HG02588 (cell line): ENCODE results near the gene EXOG.
"Not testable (repeated sequence)": the region's sequence is repeated elsewhere in the genome, so short reads cannot be mapped to it uniquely, and the experiment has no call there.

Source experiments
- ATAC-seq: cut with Tn5 transposase; IDR thresholded peaks from one replicate; pipeline ENCODE4 v1.9.1; 2021; ENCODE audit warnings: mild to moderate bottlenecking, moderate library complexity; ENCODE audit not compliant: unreplicated experiment

The EXOG gene

DNA sequence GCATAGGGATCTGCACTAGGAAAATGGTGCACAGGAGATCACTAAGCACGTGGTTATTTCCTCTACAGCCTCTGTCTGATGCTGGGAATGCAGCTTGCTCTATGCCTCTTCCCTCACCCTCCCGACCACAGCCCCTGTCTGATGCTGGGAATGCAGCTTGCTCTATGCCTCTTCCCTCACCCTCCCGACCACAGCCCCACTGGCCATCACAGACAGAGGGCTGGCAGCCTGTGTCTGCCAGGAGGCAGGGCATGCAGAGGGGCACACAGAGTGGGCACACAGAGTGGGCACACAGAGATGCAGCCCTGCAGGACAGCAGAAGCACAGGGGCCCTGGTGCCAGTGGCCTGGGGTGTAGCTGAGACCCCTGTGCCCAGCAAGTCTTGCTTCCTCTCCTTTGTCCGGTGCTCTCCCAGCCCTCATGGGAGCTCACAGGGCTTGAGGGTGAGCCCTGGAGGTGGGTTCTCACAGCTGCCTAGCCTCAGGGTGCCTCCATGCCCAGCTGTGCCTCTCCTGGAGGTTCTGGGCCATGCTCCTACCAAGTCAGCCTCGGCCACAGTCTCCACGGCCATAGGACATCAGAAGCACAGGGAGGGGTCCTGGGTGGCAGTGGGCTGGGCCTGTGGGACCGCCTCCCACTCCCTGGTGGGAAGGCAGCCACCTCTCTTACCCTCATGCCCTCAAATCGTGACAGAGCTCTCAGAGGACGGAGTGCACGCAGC is 65.8 kb downstream of the EXOG start:
- no peak for ATAC-seq

DNA sequence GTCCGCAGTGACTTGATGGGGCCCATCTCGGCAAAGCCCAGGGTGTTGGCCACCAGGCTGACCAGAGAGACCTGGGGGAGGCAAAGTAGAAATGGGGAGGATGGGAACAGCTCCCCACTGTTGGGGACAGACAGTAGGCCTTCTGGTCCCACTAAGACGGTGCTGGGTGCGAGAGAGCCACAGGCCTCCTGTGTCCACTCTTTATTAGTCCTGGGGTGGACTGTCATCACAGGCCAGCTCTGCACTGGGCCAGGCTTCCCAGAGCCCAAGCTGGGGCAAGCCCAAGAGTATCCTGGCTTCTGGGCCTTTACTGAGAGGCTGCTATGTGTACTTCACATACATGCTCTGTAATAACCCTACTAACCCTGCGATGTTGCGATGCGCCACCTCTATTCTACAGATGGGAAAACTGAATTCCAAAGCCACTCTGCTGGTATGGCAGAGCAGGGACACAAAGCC is 66.4 kb downstream of the EXOG start:
- no peak for ATAC-seq

- ATAC-seq: no peak
Measured at GRCh38 chr3:38563070-38563885, 67.1 kb downstream of the EXOG start.

DNA sequence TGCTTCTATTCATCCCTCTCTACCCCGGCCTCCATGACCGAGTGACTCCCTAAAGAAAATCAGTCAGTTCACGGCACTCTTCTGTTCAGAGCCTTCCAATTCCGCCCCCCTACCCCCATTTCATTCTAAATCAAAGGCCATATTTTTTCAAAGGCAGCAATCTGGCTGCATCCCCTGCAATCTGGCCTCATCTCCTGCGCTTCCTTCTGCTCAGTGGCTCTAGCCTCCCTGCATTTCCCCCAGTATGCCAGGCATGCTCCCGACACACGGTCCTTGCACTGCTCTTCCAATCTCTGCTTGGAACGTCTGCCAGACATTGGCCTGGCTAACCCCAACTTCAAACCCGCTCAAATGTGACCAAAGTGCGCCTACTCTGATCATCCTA is 67.7 kb downstream of the EXOG start:
- ATAC-seq: no peak

DNA sequence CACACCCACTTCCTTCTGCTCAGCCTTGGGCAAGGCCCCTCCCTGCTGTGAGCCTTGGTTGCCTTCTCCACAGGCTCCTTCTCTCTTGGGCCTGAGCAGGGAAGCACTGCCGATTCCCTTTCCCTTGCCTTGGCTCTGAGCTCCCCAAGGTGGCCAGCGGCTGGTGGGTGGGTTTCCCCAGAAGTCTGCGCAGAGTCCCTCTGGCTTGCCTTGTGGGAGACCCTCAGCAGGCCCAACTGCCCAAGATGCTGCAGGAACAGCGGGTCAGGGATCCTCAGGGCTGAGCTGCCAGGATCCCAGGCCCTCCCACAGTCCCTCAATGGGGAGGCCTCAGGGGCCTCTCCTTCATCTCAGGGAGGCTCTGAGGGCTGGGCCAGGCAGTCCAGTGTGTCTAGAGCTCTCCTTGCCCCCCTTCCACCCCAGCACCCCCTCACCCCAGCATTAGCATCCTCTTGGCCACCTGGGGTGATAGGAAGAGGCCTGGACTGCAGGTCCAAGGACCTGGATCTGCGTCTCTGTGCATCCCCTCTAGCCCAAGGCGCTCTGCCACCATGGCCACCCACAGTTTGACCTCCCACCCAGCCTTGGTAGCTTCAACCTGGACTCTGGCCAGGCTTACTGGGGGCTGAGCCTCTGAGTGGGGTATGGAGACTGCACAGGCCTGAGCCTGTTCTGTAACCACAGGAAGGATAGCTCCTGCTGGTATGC is 68.6 kb downstream of the EXOG start:
- no peak for ATAC-seq

DNA sequence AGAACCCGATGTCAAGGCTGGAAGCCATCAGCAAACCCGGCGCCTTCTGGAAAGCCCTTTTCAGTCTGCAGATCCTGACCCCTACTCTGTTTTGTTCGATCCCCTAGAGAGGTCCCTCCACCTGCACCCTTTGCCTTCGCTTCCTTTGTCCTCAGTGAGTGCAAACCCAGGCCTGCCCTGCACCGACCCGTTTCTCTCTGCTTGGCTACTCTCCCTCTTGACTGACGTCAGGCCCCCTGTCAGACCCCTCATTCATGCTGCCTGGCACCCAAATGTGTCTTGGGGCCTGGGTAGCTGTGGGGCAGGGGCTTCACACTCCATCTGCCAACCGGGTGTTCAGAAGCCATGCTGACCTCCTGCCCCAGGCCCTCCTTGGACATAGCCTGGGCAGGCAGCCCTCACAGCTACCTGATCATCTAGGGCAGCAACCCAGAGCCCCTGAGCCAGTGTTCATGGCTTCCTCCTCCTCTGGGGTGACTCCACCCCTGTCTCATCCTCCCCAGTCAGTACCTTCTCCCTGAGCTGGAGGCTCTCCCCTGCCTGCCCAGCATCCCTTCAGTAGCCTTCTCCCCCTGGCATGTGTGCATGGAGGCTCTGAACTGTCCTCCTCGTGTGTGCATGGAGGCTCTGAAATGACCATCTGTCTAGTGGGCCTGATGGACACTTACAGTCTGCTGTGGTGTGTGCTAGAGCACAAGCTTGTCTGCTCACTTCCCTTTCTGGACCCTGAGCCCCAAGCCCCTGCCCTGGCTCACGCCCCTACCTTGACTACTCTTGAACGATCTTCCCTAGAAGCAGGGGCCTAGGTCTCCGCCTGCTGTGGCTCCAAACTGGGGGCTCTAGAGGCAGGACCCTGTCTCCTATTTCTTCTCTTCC is 69.4 kb downstream of the EXOG start:
- no peak for ATAC-seq

DNA sequence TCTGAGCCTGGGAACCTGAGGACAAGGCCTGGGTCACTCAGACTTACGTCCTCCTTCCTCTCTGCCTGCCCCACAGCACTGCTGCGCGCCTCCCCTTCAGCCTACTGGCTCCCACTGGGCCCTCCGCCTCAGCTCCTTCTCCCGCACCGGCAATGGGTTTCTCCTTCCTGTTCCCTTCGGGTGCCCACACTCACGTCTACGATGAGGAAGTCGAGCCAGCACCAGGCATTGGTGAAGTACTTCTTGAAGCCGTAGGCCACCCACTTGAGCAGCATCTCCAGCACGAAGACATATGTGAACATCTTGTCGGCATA is 70.0 kb downstream of the EXOG start:
- no peak for ATAC-seq

DNA sequence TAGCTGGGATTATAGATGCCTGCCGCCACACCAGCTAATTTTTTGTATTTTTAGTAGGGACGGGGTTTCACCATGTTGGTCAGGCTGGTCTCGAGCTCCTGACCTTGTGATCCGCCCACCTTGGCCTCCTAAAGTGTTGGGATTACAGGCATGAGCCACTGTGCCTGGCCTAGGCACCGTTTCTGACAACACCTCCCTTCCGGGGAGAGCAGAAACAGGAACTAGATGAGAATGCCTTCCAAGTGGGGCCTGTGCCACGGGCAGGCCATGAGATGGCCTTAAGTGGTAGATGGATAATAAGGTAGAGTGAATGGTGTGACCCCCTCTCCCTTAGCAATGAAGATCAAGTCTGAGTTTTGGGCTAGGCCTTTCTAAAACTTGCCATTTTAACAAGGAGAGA is 70.7 kb downstream of the EXOG start:
- not testable (repeated sequence) for ATAC-seq

DNA sequence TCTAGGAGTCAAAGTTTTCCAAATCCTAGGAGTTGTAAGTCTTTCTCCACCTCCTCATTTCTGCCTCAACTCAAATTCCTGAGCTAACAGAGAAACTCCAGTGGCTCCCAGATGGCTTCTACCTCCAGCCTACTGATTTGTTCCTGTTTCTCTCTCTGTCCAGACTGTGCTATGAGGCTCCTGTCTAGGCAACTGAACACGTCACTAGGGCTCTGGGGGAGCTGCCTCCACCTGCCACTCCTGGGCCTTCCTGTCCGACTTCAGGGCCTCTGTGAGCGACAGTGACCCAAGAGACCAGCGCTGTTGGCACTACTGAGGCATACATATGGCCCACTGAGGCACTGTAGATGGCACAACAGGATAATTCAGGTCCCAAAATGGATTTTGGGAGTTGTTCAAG is 71.4 kb downstream of the EXOG start:
- no peak for ATAC-seq

- ATAC-seq: no peak
Measured at GRCh38 chr3:38573111-38573510, 77.0 kb downstream of the EXOG start.

DNA sequence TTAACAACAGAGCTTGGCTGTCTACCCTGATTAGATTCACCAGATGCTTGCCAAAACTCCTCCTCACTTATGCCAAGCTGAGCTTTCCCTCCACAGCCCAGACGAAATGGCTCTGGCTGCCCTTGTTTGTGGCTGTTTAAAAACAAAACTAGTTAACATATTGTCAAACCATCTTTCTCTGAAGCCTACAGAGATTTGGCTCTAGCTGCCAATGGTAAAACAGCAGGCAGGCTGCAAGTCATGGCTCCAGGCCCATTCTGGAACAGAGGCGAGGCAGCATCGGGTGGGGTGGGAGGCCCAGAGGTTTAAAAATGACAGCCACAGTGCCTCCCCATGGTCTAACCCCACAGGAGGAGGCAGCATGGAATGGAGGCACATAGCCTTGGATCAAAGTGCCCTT is 77.4 kb downstream of the EXOG start:
- no peak for ATAC-seq

- no peak for ATAC-seq
Measured at GRCh38 chr3:38574411-38575278, 78.5 kb downstream of the EXOG start.

DNA sequence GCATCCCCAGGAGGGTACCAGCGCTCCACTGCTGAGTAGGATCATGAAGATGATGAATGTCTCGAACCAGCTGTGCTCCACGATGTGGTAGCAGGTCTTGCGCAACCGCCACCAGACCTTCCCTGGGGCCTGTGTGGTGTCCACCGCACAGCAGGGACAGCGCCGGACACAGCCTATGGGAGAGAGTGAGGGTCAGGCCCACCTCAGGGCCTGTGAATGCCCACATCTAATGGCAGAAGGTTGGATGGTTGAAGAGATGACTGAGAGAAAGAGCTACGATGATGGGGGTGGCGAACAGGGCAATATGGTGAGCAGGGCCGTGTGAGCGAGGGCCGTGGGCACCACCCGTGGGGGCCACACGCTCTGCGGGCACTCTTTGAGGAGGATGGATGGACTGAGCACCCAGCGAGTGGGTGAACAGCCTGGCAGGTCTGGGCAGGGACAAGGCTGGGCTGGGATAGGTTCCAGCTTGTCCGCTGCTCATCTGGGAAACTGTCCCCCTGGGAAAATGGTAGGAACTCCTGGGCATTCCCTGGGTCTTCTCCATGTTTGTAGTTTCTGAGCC is 79.2 kb downstream of the EXOG start:
- no peak for ATAC-seq
